ENCODE measurements around the gene ADCY5. TPM values are rescaled to one million over a fixed set of nuclear protein-coding genes. Genes with fewer than 3 reads are reported as not detected.

ADCY5 gene
- total and polyA plus RNA-seq, 2 experiments from 2014 or later, result 3.1 to 4.7 TPM

DNA sequence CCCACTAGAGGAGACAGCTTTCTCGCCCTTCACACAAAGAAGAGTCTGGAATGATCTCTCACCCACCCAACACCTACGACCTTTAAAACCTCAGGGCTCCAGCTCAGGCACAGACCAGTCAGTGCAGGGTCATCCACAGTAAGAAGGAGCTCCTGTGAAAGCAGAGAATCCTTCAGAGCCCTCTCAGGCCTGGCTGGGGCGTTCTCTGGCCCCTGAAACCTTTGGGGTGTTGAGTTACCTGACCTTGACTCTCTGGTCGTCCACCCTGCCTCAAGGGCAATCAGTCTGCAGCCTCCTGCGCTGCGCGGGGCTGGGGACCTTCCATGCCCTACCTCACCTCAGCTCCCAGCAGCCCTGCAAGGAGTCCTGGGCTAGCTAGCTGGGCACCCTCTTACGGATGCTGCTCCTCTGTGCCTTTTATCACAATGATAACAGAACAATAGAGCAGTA lies 106.2 kb downstream of the ADCY5 start:
- no peaks in the 10 kb centered on the region for H4K20me1 ChIP-seq (ENCODE audit: insufficient read depth, poor library complexity, severe bottlenecking)

DNA sequence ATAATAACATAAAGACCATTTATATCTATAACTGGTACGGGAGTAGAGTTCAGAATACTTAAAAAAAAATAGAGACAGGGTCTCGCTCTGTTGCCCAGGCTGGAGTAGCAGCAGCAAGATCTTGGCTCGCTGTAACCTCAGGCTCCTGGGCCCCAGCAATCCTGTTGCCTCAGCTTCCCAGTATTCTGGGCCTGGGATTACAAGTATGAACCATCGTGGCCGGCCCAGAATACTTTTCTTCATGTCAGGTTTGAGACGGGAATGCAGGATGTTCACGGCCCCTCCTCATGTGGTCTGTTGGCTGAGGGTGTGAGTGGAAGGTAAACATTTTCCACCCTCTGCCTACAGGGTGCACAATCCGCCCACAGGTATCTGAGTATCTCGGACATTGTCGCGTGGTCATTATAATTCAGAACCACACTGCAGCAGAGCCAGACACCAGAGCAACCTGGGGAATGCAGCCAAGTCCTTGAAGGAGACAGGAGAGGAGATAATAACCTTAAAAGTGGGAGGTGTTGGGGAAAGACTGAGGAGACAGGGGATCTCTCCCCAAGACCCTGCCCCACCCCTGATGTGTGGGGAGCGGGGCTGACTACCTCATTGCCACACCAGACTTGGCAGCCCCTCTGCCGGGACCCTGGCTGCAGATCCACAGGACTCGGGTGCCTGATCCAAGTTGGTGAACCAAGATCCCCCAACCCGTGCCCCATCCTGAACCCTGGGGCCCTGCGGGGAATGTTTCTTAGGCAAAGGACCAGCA lies 106.8 kb downstream of the ADCY5 start:
- no peaks in the 10 kb centered on the region for H3K4me1 ChIP-seq (ENCODE audit: insufficient read depth)
- H3K9me2 ChIP-seq (replicated peaks; ENCODE audit: insufficient read depth), result no peaks in the 10 kb centered on the region
- no peak overlapping the region for H3K4me3 ChIP-seq
- DNase-seq (ENCODE audit: low spot score), result no peak
- no peaks in the 10 kb centered on the region for H3K79me2 ChIP-seq
- H4K20me1 ChIP-seq (ENCODE audit: insufficient read depth, poor library complexity, severe bottlenecking), result no peaks in the 10 kb centered on the region
- no peaks in the 10 kb centered on the region for H3K36me3 ChIP-seq (replicated peaks; ENCODE audit: insufficient read depth, low read depth)
- H3K9me3 ChIP-seq (ENCODE audit: low read depth), result no peaks in the 10 kb centered on the region
- no peak overlapping the region for H3K4me2 ChIP-seq
- no peaks in the 10 kb centered on the region for H3K27me3 ChIP-seq
- TF ChIP-seq, protein P1, sequence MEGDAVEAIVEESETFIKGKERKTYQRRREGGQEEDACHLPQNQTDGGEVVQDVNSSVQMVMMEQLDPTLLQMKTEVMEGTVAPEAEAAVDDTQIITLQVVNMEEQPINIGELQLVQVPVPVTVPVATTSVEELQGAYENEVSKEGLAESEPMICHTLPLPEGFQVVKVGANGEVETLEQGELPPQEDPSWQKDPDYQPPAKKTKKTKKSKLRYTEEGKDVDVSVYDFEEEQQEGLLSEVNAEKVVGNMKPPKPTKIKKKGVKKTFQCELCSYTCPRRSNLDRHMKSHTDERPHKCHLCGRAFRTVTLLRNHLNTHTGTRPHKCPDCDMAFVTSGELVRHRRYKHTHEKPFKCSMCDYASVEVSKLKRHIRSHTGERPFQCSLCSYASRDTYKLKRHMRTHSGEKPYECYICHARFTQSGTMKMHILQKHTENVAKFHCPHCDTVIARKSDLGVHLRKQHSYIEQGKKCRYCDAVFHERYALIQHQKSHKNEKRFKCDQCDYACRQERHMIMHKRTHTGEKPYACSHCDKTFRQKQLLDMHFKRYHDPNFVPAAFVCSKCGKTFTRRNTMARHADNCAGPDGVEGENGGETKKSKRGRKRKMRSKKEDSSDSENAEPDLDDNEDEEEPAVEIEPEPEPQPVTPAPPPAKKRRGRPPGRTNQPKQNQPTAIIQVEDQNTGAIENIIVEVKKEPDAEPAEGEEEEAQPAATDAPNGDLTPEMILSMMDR (IDR thresholded peaks at IDR 0.05; ENCODE audit: poor library complexity), result no peak
- no peak for TF ChIP-seq EZH2phosphoT487 (IDR thresholded peaks at IDR 0.05; ENCODE audit: low read depth, severe bottlenecking, unreplicated experiment)
- no peak for TF ChIP-seq EZH2 (IDR thresholded peaks at IDR 0.05; ENCODE audit: borderline replicate concordance)
- H3K27ac ChIP-seq, result no peak overlapping the region
- 87% methylated on average over 16 of the region's 16 CpGs for WGBS (ENCODE audit: low lambda C conversion rate, missing lambda C conversion rate)
- H2AFZ ChIP-seq, result no peak overlapping the region

More for the DNA sequence above, 106.2 kb downstream of the ADCY5 start:
- H3K36me3 ChIP-seq (replicated peaks; ENCODE audit: insufficient read depth, low read depth), result no peaks in the 10 kb centered on the region
- H3K4me1 ChIP-seq (ENCODE audit: insufficient read depth), result no peaks in the 10 kb centered on the region
- H3K27me3 ChIP-seq, result no peaks in the 10 kb centered on the region
- H3K9me2 ChIP-seq (replicated peaks; ENCODE audit: insufficient read depth), result no peaks in the 10 kb centered on the region
- H2AFZ ChIP-seq, result no peak overlapping the region
- H3K27ac ChIP-seq, result no peak overlapping the region
- H3K79me2 ChIP-seq, result no peaks in the 10 kb centered on the region
- H3K4me3 ChIP-seq, result no peak overlapping the region
- WGBS (ENCODE audit: low lambda C conversion rate, missing lambda C conversion rate), result 83% methylated on average over 8 of the region's 8 CpGs
- no peaks in the 10 kb centered on the region for H3K9me3 ChIP-seq (ENCODE audit: low read depth)
- TF ChIP-seq EZH2phosphoT487 (IDR thresholded peaks at IDR 0.05; ENCODE audit: low read depth, severe bottlenecking, unreplicated experiment) (no peak), EZH2 (IDR thresholded peaks at IDR 0.05; ENCODE audit: borderline replicate concordance) (no peak)
- TF ChIP-seq, protein P1 (IDR thresholded peaks at IDR 0.05; ENCODE audit: poor library complexity), result no peak
- H3K4me2 ChIP-seq, result no peak overlapping the region
- DNase-seq (ENCODE audit: low spot score), result no peak

DNA sequence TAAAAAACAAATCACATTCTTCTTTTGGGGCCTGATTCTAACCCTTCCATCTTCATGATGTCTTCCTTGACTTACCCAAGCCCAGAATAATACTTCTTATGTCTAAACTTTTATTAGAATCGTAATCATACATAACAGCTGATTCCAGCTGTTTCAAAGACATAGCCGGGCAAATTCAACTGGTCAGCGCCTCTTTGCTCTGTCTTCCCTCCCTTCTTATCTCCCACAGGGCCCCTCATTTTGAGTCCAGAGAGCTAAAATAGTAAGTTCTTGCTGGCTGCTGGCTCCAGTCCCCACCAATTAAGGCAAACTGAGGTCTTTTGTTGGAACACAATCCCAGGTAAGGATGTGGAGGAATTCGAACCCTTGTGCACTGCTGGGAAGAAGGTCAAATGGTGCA lies 108.6 kb downstream of the ADCY5 start:
- no peaks in the 10 kb centered on the region for H3K9me2 ChIP-seq (replicated peaks; ENCODE audit: insufficient read depth)
- no peaks in the 10 kb centered on the region for H3K36me3 ChIP-seq (replicated peaks; ENCODE audit: insufficient read depth, low read depth)
- no peaks in the 10 kb centered on the region for H3K9me3 ChIP-seq (ENCODE audit: low read depth)
- H4K20me1 ChIP-seq (ENCODE audit: insufficient read depth, poor library complexity, severe bottlenecking), result no peaks in the 10 kb centered on the region
- H3K4me1 ChIP-seq (ENCODE audit: insufficient read depth), result no peaks in the 10 kb centered on the region
- no peak overlapping the region for H3K27ac ChIP-seq
- H3K79me2 ChIP-seq, result no peaks in the 10 kb centered on the region
- no peaks in the 10 kb centered on the region for H3K27me3 ChIP-seq
- no peak overlapping the region for H3K4me2 ChIP-seq
- no peak overlapping the region for H2AFZ ChIP-seq
- H3K4me3 ChIP-seq, result no peak overlapping the region
- no peak for DNase-seq (ENCODE audit: low spot score)
- TF ChIP-seq, protein P1 (IDR thresholded peaks at IDR 0.05; ENCODE audit: poor library complexity), result no peak
- TF ChIP-seq EZH2 (IDR thresholded peaks at IDR 0.05; ENCODE audit: borderline replicate concordance) (no peak), EZH2phosphoT487 (IDR thresholded peaks at IDR 0.05; ENCODE audit: low read depth, severe bottlenecking, unreplicated experiment) (no peak)
- 78% methylated on average over 4 of the region's 4 CpGs for WGBS (ENCODE audit: low lambda C conversion rate, missing lambda C conversion rate)
